Lower lobe of right lung (tissue), 2 donors: ENCODE measurements around the gene ADAMTS16. TPM values are rescaled to one million over a fixed set of nuclear protein-coding genes. Genes with fewer than 3 reads are reported as not detected.

ENCODE experiments used
- ATAC-seq, 2 donors: fragments of 200-7000 bp; cut with Tn5 transposase; one replicate each; pipeline ENCODE4 v1.9.1; 2020 to 2022; ENCODE audit warnings: mild to moderate bottlenecking in 2 of 2, moderate library complexity in 2 of 2
- DNase-seq: peaks from one replicate; pipeline ENCODE4 v3.0.0-alpha.2; 2020
- H3K27ac ChIP-seq: fragments of 200-600 bp; one replicate; pipeline ENCODE4 v1.8.0; 2022
- H3K27me3 ChIP-seq: fragments of 200-600 bp; one replicate; pipeline ENCODE4 v1.8.0; 2022; ENCODE audit warnings: low read depth
- H3K36me3 ChIP-seq: fragments of 200-600 bp; one replicate; pipeline ENCODE4 v1.8.0; 2022; ENCODE audit warnings: mild to moderate bottlenecking
- H3K4me1 ChIP-seq: fragments of 200-600 bp; one replicate; pipeline ENCODE4 v1.8.0; 2022
- H3K4me3 ChIP-seq: fragments of 200-600 bp; one replicate; pipeline ENCODE4 v1.8.0; 2022; ENCODE audit warnings: mild to moderate bottlenecking
- H3K9me3 ChIP-seq: fragments of 200-600 bp; one replicate; pipeline ENCODE4 v1.8.0; 2022
- intact Hi-C: fragments of 100-400 bp; cut with DNase I; formaldehyde crosslinking; loops from one replicate; pipeline ENCODE4 v1.11.0; 2022
- total RNA-seq: library from RNA; stranded (reverse); fragmentation: NEBNext Ultra II Directional; extraction: Animal tissue kit (Norgen Biotek cat#: 25700); gene quantifications from one replicate; pipeline ENCODE4 v1.2.1, GENCODE V29; 2021
- TF ChIP-seq, protein P1 (sequence below): fragments of 200-600 bp; IDR thresholded peaks from one replicate; pipeline ENCODE4 v1.8.0; 2022; ENCODE audit warnings: antibody characterized with exemption, mild to moderate bottlenecking
- donor health status: DM: no; HTN: yes; CAD: no; lungs with severe emphysema.

Gene ADAMTS16
- total RNA-seq, 1 donor from 2014 or later: 1.1 TPM

DNA sequence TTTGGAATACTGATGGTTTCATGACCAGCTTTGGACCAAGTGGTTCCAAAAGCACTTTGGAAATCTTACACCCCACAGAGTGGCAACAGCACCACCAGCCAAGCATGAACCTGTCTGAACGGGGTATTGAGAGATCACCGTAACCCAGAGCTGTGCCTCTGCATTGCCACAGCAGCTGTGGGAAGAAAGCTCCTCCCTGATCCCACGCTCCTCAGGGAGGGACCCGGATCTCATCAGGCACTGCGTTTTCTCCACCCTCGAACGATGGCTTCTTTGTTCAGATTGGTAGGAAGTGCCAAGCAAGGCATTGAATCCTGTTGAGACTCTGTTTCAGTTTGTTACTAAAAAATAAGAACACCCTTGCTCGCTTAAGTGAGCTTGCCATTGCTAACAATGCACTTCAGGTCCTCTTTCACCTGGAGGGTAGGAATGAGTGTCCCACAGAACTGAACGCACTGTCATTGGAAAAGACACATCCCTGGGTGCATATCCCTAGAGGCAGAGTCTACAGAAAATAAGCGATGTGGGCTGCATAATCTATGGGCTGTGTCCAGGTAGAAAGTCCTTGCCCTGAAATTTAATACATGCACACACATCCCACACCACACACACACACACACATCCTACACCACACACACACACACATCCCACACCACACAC is 164.4 kb downstream of the ADAMTS16 start:
- H3K36me3 ChIP-seq: no peaks in the 10 kb centered on the region
- no peak for ATAC-seq
- H3K27me3 ChIP-seq: no peaks in the 10 kb centered on the region
- H3K4me1 ChIP-seq: no peaks in the 10 kb centered on the region
- H3K27ac ChIP-seq: no peak overlapping the region
- intact Hi-C loops: no loop called here
- peaks cover 5% of the 10 kb centered on the region for H3K9me3 ChIP-seq
- DNase-seq: no peak
- H3K4me3 ChIP-seq: no peak overlapping the region
- TF ChIP-seq, protein P1, sequence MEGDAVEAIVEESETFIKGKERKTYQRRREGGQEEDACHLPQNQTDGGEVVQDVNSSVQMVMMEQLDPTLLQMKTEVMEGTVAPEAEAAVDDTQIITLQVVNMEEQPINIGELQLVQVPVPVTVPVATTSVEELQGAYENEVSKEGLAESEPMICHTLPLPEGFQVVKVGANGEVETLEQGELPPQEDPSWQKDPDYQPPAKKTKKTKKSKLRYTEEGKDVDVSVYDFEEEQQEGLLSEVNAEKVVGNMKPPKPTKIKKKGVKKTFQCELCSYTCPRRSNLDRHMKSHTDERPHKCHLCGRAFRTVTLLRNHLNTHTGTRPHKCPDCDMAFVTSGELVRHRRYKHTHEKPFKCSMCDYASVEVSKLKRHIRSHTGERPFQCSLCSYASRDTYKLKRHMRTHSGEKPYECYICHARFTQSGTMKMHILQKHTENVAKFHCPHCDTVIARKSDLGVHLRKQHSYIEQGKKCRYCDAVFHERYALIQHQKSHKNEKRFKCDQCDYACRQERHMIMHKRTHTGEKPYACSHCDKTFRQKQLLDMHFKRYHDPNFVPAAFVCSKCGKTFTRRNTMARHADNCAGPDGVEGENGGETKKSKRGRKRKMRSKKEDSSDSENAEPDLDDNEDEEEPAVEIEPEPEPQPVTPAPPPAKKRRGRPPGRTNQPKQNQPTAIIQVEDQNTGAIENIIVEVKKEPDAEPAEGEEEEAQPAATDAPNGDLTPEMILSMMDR: no peak

DNA sequence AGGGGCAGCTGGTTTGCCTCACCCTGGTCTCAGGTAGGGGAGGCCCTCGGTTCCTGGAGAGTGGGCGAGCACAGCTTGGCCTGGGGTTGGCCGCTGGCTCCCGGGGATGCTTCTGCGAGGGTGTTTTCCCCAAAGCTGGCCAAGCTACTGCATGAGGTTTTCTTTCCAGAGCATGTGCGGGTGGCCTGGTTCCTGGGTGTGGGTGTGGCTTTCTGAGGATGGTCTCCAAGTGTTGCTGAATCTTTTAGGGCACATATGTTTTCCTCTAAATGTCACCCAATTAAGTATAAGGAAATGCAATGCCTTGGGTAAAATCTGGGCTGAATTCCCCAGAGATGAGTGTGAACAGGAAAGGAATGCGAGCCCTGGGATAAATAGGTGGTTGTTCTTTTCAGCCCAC is 166.6 kb downstream of the ADAMTS16 start:
- ATAC-seq: peak in 1 of 2 donors; percentile 22
- DNase-seq: no peak
- H3K9me3 ChIP-seq: peaks cover 5% of the 10 kb centered on the region
- TF ChIP-seq, protein P1: no peak
- intact Hi-C loops: no loop called here
- no peak overlapping the region for H3K4me3 ChIP-seq
- H3K36me3 ChIP-seq: no peaks in the 10 kb centered on the region
- H3K27ac ChIP-seq: no peak overlapping the region
- H3K4me1 ChIP-seq: no peaks in the 10 kb centered on the region
- H3K27me3 ChIP-seq: no peaks in the 10 kb centered on the region

DNA sequence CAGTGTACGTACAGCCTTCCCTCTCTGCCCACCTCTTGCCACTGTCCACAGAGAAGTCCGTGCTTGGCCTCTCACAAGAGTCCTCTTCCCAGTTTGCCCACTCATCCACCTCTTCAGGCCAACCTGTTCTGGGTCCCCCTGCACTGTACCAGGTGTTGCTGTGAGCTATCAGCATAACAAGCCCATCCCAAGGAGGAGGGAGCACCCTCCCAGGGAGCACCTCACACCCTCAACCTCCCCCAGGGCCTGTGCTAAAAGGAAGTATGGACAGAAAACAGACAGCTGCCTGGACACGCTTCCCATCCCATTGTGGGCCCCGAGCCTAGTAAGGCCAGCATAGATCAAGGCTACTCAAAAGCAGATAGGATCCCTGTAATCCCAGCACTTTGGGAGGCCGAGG is 168.2 kb downstream of the ADAMTS16 start:
- Histone ChIP-seq H3K4me1 (no peaks in the 10 kb centered on the region), H3K36me3 (no peaks in the 10 kb centered on the region), H3K27me3 (no peaks in the 10 kb centered on the region), H3K27ac (no peak overlapping the region), H3K9me3 (no peaks in the 10 kb centered on the region), H3K4me3 (no peak overlapping the region)
- DNase-seq (no peak), ATAC-seq (peak in 1 of 2 donors; percentile 16)
- intact Hi-C loops: no loop called here
- TF ChIP-seq, protein P1: no peak

DNA sequence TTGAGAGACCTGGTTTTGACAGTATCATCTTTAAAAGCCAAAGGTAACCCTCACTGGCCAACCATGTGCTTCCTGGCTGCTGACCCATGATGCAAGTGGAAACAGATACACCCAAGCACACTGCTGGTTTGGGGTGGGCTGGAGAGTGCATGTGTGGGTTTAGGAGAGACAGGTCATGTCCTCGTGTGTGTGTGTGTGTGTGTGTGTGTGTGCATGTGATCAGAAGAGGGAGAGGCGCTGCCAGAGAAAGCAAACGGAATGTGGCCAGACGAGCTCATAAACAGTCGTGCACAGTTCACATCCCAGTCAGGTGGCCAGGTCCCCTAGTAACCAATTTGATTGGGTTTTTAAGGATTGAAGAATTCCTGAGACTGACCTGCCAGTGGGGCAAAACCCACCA is 169.5 kb downstream of the ADAMTS16 start:
- Histone ChIP-seq H3K9me3 (no peaks in the 10 kb centered on the region), H3K27ac (no peak overlapping the region), H3K4me3 (no peak overlapping the region), H3K27me3 (no peaks in the 10 kb centered on the region), H3K36me3 (no peaks in the 10 kb centered on the region), H3K4me1 (no peaks in the 10 kb centered on the region)
- DNase-seq (no peak), ATAC-seq (no peak)
- TF ChIP-seq, protein P1: no peak
- intact Hi-C loops: no loop called here

DNA sequence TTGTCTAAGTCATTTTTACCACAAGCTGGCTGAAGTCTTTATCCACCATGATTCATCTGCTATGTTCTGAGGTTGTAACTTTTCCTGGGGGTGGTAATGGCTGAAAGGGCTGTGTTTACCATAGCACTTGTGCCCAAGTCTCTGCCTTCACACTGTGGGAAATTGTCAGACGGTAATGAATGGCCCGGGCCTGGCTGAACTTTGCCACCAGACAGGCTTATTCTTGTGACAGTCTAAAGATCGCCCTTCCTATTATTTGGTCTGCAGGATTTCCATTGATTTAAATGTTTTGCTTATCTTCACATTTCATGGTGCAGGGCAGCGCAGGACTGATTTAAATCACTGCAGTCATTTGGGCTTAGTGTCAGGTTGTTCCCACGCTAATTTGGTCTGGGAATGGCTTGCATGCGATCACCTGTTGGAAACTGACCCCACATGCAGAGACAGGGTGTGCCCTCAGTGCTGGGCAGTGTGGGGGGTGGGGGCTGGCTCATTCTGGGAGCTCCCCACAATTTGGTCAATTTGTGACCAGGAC is 173.0 kb downstream of the ADAMTS16 start:
- Histone ChIP-seq H3K4me1 (no peaks in the 10 kb centered on the region), H3K27me3 (no peaks in the 10 kb centered on the region), H3K4me3 (no peak overlapping the region), H3K36me3 (no peaks in the 10 kb centered on the region), H3K9me3 (no peaks in the 10 kb centered on the region), H3K27ac (no peak overlapping the region)
- DNase-seq (no peak), ATAC-seq (no peak)
- TF ChIP-seq, protein P1: no peak
- intact Hi-C loops: no loop called here
